GM21367 (cell line): ENCODE data around the gene INTU.

Experiments
- ATAC-seq: cut with Tn5 transposase; IDR thresholded peaks from one replicate; pipeline ENCODE4 v1.9.1; 2021; ENCODE audit not compliant: unreplicated experiment

Gene INTU

GRCh38 chr4:127741247-127741646 is 108.5 kb downstream of the INTU start:
- no peak for ATAC-seq

GRCh38 chr4:127747883-127748282 is 115.1 kb downstream of the INTU start:
- ATAC-seq, result no peak

- ATAC-seq, result no peak
These were observed 116.2 kb downstream of the INTU start for GRCh38 chr4:127748957-127749356.

- ATAC-seq, result no peak
These were observed 124.1 kb downstream of the INTU start for GRCh38 chr4:127756906-127757305.

GRCh38 chr4:127759228-127759820 is 126.6 kb downstream of the INTU start:
- ATAC-seq, result no peak

GRCh38 chr4:127759893-127760292 is 127.1 kb downstream of the INTU start:
- no peak for ATAC-seq

GRCh38 chr4:127771535-127772275 is 138.9 kb downstream of the INTU start:
- ATAC-seq, result no peak

GRCh38 chr4:127772769-127773671 is 140.3 kb downstream of the INTU start:
- ATAC-seq, result no peak

GRCh38 chr4:127775843-127776242 is 143.1 kb downstream of the INTU start:
- ATAC-seq, result no peak
